Neural crest cell (in vitro differentiated cells): ENCODE measurements around the gene RPL12. TPM values are rescaled to one million over a fixed set of nuclear protein-coding genes. Genes with fewer than 3 reads are reported as not detected.

ENCODE experiments used
- DNase-seq: peaks from one replicate; pipeline ENCODE4 v3.0.0; 2021; ENCODE audit warnings: low read depth, mixed read lengths, low spot score
- H3K27ac Mint-ChIP-seq: one replicate; pipeline ENCODE4 v1.8.0; 2021; ENCODE audit warnings: mild to moderate bottlenecking, mixed read lengths; ENCODE audit not compliant: unreplicated experiment
- H3K27me3 Mint-ChIP-seq: 2 replicates; pipeline ENCODE4 v1.8.0; 2021; ENCODE audit warnings: low read depth, mild to moderate bottlenecking, mixed read lengths
- H3K36me3 Mint-ChIP-seq: 2 replicates; pipeline ENCODE4 v1.8.0; 2021; ENCODE audit warnings: low read depth, mild to moderate bottlenecking, mixed read lengths
- H3K4me1 Mint-ChIP-seq: 2 replicates; pipeline ENCODE4 v1.8.0; 2021; ENCODE audit warnings: mixed read lengths
- H3K4me3 Mint-ChIP-seq: one replicate; pipeline ENCODE4 v1.8.0; 2021; ENCODE audit warnings: mild to moderate bottlenecking, mixed read lengths
- H3K9me3 Mint-ChIP-seq: 2 replicates; pipeline ENCODE4 v1.8.0; 2021; ENCODE audit warnings: mixed read lengths
- total RNA-seq: library from RNA; stranded (reverse); gene quantifications from 2 replicates; pipeline ENCODE4 v1.2.1, GENCODE V29; 2021
- TF ChIP-seq, protein P1 (sequence below): fragments of 200-600 bp; sonication (generic); conservative IDR thresholded peaks from 2 replicates; pipeline ENCODE4 v1.5.0; 2021; ENCODE audit warnings: antibody characterized with exemption, mild to moderate bottlenecking

Gene RPL12
- total RNA-seq, 1 donor from 2014 or later, result 1,131 TPM

- Mint-ChIP-seq H3K36me3 (no peaks in the 10 kb centered on the region), H3K9me3 (no peaks in the 10 kb centered on the region), H3K27me3 (no peaks in the 10 kb centered on the region), H3K4me3 (no peak overlapping the region), H3K27ac (no peak overlapping the region), H3K4me1 (no peaks in the 10 kb centered on the region)
- TF ChIP-seq, protein P1, sequence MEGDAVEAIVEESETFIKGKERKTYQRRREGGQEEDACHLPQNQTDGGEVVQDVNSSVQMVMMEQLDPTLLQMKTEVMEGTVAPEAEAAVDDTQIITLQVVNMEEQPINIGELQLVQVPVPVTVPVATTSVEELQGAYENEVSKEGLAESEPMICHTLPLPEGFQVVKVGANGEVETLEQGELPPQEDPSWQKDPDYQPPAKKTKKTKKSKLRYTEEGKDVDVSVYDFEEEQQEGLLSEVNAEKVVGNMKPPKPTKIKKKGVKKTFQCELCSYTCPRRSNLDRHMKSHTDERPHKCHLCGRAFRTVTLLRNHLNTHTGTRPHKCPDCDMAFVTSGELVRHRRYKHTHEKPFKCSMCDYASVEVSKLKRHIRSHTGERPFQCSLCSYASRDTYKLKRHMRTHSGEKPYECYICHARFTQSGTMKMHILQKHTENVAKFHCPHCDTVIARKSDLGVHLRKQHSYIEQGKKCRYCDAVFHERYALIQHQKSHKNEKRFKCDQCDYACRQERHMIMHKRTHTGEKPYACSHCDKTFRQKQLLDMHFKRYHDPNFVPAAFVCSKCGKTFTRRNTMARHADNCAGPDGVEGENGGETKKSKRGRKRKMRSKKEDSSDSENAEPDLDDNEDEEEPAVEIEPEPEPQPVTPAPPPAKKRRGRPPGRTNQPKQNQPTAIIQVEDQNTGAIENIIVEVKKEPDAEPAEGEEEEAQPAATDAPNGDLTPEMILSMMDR, result no peak
- no peak for DNase-seq
Measured at GRCh38 chr9:127482662-127483061, 31.5 kb upstream of the RPL12 start.

GRCh38 chr9:127479507-127480081, 28.4 kb upstream of the RPL12 start:
- Mint-ChIP-seq H3K27ac (no peak overlapping the region), H3K4me3 (no peak overlapping the region)
- TF ChIP-seq, protein P1, result no peak

DNA sequence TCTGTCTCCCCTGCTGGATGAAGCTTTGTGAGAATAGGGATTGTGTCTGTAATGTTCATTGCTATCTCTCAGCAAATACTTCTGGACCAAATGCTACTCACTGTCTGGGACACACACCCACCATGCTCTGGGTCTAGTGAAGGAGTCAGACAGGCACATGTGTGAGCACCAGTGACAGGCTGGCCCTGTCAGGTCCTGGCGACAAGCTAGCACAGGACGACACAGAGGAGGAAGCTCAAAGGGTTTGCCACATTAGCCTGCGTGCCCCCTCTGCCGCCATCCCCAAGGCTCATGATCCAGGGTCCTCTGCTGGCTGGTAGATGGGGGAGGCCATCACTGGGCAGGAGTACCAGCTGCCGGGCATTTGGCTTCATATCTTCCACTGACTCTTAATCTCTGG, 23.4 kb upstream of the RPL12 start:
- Mint-ChIP-seq H3K9me3 (no peaks in the 10 kb centered on the region), H3K4me3 (no peak overlapping the region), H3K27ac (no peak overlapping the region), H3K4me1 (no peaks in the 10 kb centered on the region), H3K36me3 (peaks cover 2% of the 10 kb centered on the region), H3K27me3 (no peaks in the 10 kb centered on the region)
- no peak for DNase-seq
- TF ChIP-seq, protein P1, result no peak

More at GRCh38 chr9:127479507-127480081, 28.4 kb upstream of the RPL12 start:
- no peaks in the 10 kb centered on the region for H3K36me3 Mint-ChIP-seq
- H3K4me1 Mint-ChIP-seq, result no peaks in the 10 kb centered on the region
- H3K27me3 Mint-ChIP-seq, result no peaks in the 10 kb centered on the region
- DNase-seq, result no peak
- H3K9me3 Mint-ChIP-seq, result no peaks in the 10 kb centered on the region

GRCh38 chr9:127473932-127474331, 22.7 kb upstream of the RPL12 start:
- Mint-ChIP-seq H3K9me3 (no peaks in the 10 kb centered on the region), H3K4me1 (no peaks in the 10 kb centered on the region)
- TF ChIP-seq, protein P1, result no peak

GRCh38 chr9:127473501-127473900, 22.3 kb upstream of the RPL12 start:
- no peaks in the 10 kb centered on the region for H3K4me1 Mint-ChIP-seq
- TF ChIP-seq, protein P1, result no peak
- H3K9me3 Mint-ChIP-seq, result no peaks in the 10 kb centered on the region
- no peak for DNase-seq
- H3K4me3 Mint-ChIP-seq, result no peak overlapping the region
- peaks cover 2% of the 10 kb centered on the region for H3K36me3 Mint-ChIP-seq
- no peaks in the 10 kb centered on the region for H3K27me3 Mint-ChIP-seq
- no peak overlapping the region for H3K27ac Mint-ChIP-seq

More at GRCh38 chr9:127473932-127474331, 22.7 kb upstream of the RPL12 start:
- DNase-seq, result no peak
- Mint-ChIP-seq H3K27me3 (no peaks in the 10 kb centered on the region), H3K27ac (peak overlapping the region; percentile 4), H3K36me3 (peaks cover 2% of the 10 kb centered on the region), H3K4me3 (no peak overlapping the region)
